Stimulated activated naive CD4-positive, alpha-beta T cell treated with Interleukin-2 at 50 U/mL for 16 hours (primary cell): Measurements from ENCODE around the gene PRKAG2.
"Not testable (repeated sequence)": the region's sequence is repeated elsewhere in the genome, so short reads cannot be mapped to it uniquely, and the experiment has no call there.

Experiments used
- DNase-seq: peaks from one replicate; lab custom pipeline; 2025; lab: John Stamatoyannopoulos, UW

Gene PRKAG2

GRCh38 chr7:151785681-151785965 is 91.3 kb downstream of the PRKAG2 start:
- no peak for DNase-seq

GRCh38 chr7:151784853-151785680 is 91.8 kb downstream of the PRKAG2 start:
- no peak for DNase-seq

- no peak for DNase-seq
These were observed 92.8 kb downstream of the PRKAG2 start for GRCh38 chr7:151783958-151784575.

- DNase-seq, result peak; percentile 66
These were observed 94.1 kb downstream of the PRKAG2 start for GRCh38 chr7:151782598-151783448.

- not testable (repeated sequence) for DNase-seq
These were observed 94.7 kb downstream of the PRKAG2 start for GRCh38 chr7:151782256-151782597.

DNA sequence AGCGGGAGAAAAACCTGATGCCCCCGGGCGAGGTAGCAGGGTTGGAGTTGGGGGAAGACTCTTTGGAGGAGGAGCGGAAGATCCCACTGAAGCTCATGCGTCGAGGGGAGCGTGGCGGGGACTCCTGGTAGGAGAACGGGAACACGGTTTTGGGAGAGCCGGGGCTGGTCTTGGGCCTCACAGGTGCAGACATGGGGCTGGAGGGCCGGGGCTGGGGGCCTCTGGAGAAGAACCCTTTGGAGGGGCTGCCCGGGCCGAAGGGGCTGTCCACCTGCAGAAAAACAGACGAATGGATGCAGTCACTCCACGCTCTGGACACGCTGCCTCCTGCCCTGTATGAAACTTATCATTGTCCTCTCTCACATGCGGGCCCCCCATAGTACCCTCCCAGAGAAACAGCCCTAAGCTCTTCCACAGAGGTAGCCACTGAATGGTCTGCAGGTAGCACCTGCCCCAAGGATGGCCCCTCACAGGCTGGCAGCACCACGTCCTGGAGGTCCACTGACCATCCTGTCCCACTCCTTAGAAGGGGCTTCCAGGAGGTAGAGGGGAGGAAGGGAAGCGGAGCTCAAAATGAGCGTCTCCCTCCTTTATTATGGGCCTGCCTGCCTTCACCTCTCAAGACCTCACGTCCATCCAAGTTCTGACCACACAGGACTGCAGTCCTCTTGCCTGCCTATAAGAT is 95.6 kb downstream of the PRKAG2 start:
- DNase-seq, result no peak

DNA sequence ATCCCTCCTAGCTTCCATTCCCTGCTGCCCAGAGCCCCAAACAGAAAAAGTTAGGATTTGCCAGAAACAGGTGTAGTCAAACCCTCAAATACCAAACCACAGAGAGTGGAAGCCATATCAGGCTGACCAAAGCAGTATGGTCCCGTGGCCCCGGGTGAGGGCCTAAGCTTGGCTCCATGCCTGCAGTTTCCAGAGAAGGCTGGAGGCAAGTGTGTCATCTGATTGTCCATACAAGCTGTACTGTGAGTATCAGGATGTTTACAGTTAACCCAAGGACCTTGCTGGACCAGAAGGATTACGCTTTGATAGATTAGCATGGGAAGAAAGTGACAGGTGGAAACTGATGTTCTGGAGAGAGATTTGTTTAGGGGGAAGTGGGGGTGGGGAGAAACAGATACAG is 96.3 kb downstream of the PRKAG2 start:
- no peak for DNase-seq

DNA sequence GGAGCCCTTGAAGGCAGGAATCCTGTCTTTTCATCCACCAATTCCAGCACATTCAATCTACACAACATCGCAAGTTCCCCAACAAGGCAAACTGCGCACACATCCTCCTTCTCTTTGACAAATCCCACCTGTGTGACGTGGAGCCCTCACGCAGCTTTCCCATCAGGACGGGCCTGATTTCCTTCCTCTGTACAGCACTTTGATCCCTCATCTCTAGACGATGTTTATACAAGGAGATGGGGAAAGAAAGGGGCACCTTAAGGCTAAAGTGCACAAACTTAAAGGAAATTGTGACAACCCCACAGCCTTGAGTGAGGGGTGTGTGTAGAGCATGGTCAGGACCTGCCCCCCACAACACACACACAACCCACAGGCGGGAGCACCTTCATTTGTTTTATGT is 97.2 kb downstream of the PRKAG2 start:
- no peak for DNase-seq

GRCh38 chr7:151779255-151779654 is 97.7 kb downstream of the PRKAG2 start:
- DNase-seq, result no peak

DNA sequence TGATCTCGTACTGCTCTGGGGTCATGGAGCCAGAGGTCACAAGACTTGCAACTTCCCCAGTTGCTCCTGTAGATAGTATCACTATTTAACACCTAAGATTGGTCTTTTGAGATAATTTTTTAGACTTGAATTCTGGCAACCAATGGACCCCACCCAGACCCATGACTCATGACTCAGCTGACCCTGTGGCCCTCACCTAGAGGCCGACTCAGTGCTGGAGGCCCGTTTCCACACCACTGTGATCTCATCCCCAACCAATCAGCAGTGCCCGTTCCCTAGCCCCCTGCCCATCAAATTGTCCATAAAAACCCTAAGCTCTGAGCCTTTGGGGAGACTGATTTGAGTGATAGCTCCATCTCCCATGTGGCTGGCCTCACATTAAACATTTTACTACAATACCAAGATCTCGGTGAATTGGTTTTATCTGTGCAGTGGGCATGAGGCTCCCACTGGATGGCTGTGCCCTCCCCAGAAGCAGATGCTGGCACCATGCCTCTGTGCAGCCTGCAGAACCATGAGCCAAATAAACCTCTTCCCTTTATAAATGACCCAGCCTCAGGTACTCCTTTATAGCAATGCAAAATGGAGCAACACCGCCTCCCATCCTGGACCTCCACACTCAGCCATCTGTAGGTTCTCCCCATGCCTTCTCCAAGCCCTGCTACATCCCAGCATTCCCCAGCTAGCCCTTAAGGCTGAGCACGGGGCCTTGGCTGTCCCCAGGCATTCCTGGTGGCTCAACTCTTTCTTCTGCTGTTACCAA is 98.8 kb downstream of the PRKAG2 start:
- no peak for DNase-seq

DNA sequence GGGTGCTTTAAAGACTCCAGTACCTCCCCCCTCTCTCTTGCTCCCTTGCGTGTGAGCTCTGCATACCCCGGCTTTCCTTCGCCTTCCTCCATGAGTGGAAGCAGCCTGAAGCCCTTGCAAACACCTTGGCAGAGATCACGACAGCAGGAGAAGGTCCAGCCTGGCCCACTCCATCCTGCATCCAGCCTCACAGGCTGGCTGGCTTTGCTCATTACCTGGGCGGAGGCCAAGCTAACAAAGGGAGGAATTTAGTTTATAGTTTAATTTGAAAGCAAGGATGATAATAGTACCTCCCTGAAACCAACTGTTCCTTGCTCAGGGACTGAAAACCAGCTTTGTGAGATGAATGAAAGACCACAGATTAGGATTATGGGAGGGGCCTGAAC is 99.4 kb downstream of the PRKAG2 start:
- no peak for DNase-seq

DNA sequence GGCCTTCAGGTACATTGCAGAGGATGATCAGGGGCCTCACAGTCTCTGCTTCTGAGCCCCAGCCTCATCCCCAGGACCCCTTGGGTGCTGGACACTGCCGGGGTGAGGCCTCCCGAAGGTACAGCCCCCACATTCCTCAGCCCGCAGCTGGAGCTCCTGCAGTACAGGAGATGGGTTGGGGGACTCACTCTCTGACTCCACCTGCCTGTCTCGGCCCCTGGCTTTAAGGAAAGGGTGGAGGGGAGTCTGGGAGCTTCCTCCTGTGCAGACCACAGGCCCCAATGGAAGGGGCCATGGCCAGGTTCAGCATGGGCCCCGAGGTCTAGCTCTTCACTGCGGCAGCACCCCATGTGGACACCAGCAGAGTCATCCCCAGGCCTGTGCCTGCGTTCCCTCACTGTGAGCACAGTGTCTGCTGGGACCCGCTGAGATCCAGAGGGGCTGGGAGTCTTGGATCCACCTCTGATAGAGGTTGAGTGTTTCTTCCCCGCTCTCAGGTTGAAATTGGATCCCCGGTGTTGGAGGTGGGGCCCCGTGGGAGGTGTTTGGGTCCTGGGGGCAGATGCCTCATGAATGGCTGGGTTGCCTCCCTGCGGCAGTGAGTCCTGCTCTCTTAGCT is 99.9 kb downstream of the PRKAG2 start:
- DNase-seq, result no peak

GRCh38 chr7:151776446-151776845 is 100.5 kb downstream of the PRKAG2 start:
- DNase-seq, result no peak

DNA sequence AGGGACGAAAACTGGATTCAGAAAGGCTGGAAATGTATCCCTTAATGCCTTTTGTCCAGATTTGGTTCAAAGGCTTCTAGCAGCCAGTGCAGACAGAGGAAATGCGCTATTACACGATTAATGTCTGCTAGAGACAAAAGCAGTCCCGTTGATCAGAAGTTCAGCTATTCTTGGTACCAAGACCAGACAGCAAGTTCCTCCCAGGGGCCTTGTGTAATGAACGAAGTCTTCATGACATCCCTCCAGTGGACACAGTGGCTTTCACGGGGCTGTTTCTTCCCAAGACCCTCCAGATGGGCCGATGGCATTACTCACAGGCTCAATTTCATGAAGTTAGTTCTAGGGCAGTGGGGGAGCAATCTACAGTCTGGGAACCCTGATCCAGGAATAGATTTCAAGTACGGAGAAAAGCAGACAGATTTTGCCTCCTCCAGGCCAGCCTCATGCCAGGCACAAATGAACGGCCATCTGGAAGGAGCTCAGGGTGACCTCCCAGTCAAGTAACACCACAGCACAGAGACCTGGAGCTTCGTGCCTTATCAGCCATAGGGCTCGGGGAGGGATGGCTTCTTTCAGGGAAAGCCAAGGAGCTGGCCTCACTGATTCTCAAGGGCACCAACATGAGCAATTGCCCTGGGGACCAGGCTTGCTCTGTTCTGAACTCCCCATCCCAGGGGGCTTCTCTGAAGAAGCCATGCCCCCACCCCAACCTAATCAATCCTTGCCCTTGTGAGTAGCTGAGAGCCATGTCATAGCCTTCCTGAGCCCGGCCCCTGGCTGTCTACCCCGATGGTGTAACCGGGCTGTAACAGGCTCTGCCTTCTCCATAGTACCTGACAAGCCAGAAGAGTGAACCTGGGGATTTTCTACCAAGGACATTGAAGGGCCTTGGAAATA is 101.1 kb downstream of the PRKAG2 start:
- no peak for DNase-seq

DNA sequence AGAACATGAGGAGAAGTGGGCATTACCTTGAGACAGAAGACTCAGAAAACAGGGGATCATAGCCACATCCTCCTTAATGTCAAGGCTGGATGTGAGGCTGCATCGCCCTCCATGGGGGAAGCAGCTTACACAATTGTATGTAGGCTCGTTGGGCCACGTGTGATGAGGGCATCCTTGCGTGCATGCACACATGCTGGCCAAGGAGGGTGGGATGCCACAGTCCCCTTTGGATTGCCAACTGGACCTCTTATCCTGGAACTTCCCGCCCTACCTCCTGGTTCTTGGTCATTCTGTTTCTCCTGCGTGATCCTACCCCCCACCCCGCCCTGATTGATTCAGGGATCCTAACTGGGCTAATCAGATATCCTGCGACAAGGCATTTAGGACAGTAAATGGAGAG is 102.0 kb downstream of the PRKAG2 start:
- DNase-seq, result no peak

DNA sequence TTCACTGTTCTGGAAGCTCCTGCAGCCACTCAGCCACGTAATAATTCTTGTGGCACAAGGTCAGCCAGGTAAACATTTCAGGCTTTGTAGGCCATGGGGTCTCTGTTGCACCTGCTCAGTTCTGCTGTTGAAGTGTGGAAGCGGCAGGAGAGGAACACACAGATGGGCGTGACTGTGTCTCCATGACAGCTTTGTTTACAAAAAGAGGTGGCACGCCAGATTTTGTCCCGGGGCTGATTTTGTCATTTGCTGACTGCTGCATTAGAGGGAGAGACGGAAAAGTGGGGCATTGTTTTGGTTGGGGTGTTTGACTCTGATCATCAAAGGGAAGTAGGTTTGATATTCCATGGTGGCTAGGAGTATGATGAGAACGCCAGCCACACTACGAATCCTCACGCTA is 103.1 kb downstream of the PRKAG2 start:
- DNase-seq, result no peak

DNA sequence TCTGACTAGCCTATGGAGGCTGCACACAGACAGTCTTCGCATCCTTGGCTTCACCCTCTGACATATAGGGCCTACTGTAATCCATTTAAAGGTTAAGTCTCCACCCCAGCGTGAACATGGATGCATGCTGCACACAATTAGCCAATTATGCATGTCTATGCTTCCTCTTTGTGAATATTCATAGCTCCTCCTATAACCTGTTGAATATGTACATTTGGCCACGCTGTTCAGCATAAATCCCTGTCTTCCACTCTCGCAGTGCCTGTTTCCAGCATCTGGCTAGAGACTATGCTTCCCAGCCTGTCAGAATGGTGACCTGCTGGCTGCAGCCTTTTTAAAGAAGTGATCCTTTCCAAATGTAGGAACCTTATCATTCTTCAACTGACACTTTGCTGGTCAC is 106.7 kb downstream of the PRKAG2 start:
- DNase-seq, result no peak

DNA sequence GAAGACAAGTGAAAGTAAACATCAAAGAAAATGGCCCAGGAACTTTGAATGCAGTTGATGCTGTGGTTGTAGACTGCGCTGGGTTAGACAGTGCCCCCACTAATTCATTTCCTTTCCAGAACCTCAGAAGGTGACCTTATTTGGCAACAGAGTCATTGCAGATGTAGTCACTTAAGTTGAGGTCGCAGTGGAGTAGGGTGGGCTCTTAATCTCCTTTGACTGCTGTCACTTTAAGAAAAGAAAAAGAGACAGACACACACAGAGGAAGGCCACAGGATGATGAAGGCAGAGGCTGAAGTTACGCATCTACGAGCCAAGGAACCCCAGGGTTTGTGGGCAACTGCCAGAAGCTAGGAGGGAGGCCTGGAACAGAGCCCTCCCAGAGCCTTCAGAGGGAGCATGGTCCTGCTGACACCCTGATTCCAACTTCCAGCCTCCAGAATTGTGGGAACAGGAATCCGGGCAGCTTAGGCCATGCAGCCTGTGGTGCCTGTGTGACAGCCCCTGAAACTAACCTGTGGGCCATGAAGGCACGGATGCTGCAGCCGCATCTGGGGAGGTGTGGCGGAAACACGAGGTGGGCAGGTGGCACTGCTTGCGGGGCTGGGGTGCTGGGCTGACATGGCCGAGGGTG is 107.6 kb downstream of the PRKAG2 start:
- DNase-seq, result no peak

GRCh38 chr7:151768805-151769187 is 108.1 kb downstream of the PRKAG2 start:
- DNase-seq, result no peak

- no peak for DNase-seq
These were observed 109.4 kb downstream of the PRKAG2 start for GRCh38 chr7:151767557-151767956.
